ENCODE measurements around the gene USP10. TPM values are rescaled to one million over a fixed set of nuclear protein-coding genes. Genes with fewer than 3 reads are reported as not detected.
"Not testable (repeated sequence)": the region's sequence is repeated elsewhere in the genome, so short reads cannot be mapped to it uniquely, and the experiment has no call there.

Gene USP10
- total and polyA plus RNA-seq, 12 donors: 17.5 to 82.9 (median 62.8) TPM

- Histone ChIP-seq H3K36me3 (peaks cover 0 to 18% (median 0%) of the 10 kb centered on the region in 9 donors), H3K4me1 (peaks cover 0 to 61% (median 38%) of the 10 kb centered on the region in 9 donors), H3K4me3 (peak overlapping the region in 5 of 10 donors; percentile 3 to 21 (median 8)), H3K27ac (peak overlapping the region in 9 of 10 donors; percentile 5 to 71 (median 54)), H3K27me3 (no peaks in the 10 kb centered on the region), H3K9me3 (no peaks in the 10 kb centered on the region)
- ATAC-seq: peak; percentile 59 to 86 (median 80)
- peak in 1 of 2 donors; percentile 57 for DNase-seq
- TF ChIP-seq, protein P1, sequence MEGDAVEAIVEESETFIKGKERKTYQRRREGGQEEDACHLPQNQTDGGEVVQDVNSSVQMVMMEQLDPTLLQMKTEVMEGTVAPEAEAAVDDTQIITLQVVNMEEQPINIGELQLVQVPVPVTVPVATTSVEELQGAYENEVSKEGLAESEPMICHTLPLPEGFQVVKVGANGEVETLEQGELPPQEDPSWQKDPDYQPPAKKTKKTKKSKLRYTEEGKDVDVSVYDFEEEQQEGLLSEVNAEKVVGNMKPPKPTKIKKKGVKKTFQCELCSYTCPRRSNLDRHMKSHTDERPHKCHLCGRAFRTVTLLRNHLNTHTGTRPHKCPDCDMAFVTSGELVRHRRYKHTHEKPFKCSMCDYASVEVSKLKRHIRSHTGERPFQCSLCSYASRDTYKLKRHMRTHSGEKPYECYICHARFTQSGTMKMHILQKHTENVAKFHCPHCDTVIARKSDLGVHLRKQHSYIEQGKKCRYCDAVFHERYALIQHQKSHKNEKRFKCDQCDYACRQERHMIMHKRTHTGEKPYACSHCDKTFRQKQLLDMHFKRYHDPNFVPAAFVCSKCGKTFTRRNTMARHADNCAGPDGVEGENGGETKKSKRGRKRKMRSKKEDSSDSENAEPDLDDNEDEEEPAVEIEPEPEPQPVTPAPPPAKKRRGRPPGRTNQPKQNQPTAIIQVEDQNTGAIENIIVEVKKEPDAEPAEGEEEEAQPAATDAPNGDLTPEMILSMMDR (IDR thresholded peaks at IDR 0.05): no peak
- 32 to 36% methylated on average over 9 of the region's 9 CpGs for WGBS, 2 donors
- intact Hi-C loops (cut with DNase I): loop anchor here in 1 of 10 donors (5.0 kb wide), 1 partner anchor 108 kb away; no protein-coding TSS in a partner anchor
These were observed 30.8 kb downstream of the USP10 start for GRCh38 chr16:84730406-84731106.

DNA sequence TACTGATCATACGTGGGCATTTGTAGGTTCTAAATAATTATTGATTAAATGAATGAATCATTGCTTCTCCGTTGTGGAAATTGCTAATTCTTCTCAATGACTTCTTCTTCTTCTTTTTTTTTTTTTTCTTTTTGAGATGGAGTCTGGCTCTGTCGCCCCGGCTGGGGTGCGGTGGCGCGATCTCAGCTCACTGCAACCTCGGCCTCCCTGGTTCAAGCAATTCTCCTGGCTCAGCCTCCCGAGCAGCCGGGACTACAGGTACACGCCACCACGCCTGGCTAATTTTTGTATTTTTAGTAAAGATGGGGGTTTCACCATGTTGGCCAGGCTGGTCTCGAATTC lies 32.5 kb downstream of the USP10 start:
- not testable (repeated sequence) for H3K27me3 ChIP-seq, H3K4me3 ChIP-seq, H3K9me3 ChIP-seq, DNase-seq, ATAC-seq, H3K27ac ChIP-seq
- 97% methylated on average over 13 of the region's 13 CpGs for WGBS, 2 donors
- intact Hi-C loops (cut with DNase I): loop anchor here in 1 of 10 donors (5.0 kb wide), 1 partner anchor 110 kb away; no protein-coding TSS in a partner anchor
- Histone ChIP-seq H3K4me1 (peaks cover 0 to 56% (median 34%) of the 10 kb centered on the region in 9 donors), H3K36me3 (peaks cover 0 to 19% (median 0%) of the 10 kb centered on the region in 9 donors)

DNA sequence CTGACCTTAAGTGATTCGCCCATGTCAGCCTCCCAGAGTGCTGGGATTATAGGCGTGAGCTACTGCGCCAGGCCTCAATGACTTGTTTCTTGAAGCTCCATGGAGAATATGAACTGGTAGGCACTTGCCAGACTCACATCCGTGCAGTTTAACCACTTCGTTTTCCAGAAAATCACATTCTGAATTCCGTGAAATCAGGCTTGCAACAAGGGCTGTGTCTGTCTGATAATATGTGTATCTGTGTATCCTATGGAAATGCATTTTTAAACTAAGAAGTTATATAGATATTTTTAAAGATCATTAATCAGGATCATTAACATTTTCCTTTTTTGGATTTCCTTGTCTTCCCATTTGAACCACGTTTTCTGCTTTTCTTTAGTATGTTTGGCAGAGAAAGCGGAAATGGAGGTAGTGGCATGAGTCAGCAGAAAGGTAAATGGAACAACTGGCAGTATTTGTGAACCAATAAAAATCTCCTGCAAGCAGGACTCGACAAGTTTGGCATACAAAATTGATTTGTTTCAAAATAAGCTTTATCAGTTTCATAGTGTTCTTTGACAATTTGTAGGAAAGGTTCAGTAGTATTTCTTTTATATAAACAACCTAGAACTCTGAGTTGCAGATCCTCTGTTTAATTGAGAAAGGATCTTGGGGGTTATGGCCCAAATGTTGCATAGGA lies 33.0 kb downstream of the USP10 start:
- intact Hi-C loops (cut with DNase I): loop anchor here in 1 of 10 donors (5.0 kb wide), 1 partner anchor 111 kb away; no protein-coding TSS in a partner anchor
- 85 to 89% methylated on average over 9 of the region's 9 CpGs for WGBS, 2 donors
- TF ChIP-seq, protein P1 (IDR thresholded peaks at IDR 0.05): no peak
- Histone ChIP-seq H3K4me1 (peaks cover 0 to 59% (median 40%) of the 10 kb centered on the region in 9 donors), H3K4me3 (no peak overlapping the region), H3K27ac (peak overlapping the region in 1 of 10 donors; percentile 1), H3K36me3 (peaks cover 0 to 20% (median 0%) of the 10 kb centered on the region in 9 donors), H3K27me3 (no peaks in the 10 kb centered on the region), H3K9me3 (no peaks in the 10 kb centered on the region)
- ATAC-seq (no peak), DNase-seq (no peak)

DNA sequence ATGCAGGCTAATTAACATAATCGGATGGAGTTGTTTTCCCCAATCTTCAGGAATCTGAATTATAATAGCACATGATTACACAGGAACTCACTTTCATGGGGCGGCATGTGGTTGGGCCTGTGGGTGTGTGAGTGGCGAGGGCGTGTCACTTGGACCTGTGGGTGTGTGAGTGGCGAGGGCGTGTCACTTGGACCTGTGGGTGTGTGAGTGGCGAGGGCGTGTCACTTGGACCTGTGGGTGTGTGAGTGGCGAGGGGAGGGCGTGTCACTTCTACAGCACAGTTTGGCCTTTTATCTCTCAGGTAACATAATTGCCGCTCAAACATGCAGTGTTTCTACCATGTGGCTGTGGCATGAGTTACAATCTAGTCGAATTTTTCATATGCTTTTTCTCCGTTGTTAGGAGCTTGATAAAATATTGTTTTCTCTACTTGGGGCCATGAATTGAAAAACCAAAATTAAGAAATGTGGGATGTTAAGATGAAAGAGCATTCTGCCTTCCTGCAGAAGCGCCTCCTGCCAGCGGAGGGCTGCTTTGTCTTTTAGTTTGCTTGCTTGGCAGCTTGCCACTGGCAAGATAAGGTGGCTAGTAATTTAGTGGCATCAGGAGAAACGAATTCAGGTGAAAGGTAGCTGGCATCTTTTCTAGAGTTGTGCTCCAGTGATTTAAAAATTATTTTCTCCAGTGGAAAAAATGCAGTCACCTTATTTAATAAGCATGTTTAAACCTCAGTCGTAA lies 36.2 kb downstream of the USP10 start:
- Histone ChIP-seq H3K36me3 (peaks cover 0 to 29% (median 0%) of the 10 kb centered on the region in 9 donors), H3K27ac (peak overlapping the region in 7 of 10 donors; percentile 29 to 77 (median 55)), H3K4me3 (no peak overlapping the region), H3K27me3 (no peaks in the 10 kb centered on the region), H3K4me1 (peaks cover 0 to 69% (median 49%) of the 10 kb centered on the region in 9 donors), H3K9me3 (no peaks in the 10 kb centered on the region)
- peak in 2 of 8 donors; percentile 37 to 54 for ATAC-seq
- intact Hi-C loops (cut with DNase I): loop anchor here in 3 of 10 donors (5.0 kb wide), 3 partner anchors 69 to 224 kb away; no protein-coding TSS in a partner anchor
- TF ChIP-seq, protein P1 (IDR thresholded peaks at IDR 0.05): peak in 6 of 9 donors; percentile 6 to 31 (median 18)
- DNase-seq: peak in 1 of 2 donors; percentile 45
- WGBS, 2 donors: 72 to 78% methylated on average over 17 of the region's 17 CpGs

All from heart right ventricle (tissue), 16 donors.